Endothelial cell of umbilical vein (primary cell): ENCODE results near the gene SIX5.

Source experiments
- CTCF ChIP-seq, 2 donors: IDR thresholded peaks; 1 replicate in 1 of 2; 2 replicates in 1 of 2; pipeline ENCODE4 v1.5.1; 2011; ENCODE audit warnings: low read length in 2 of 2, mild to moderate bottlenecking in 2 of 2, moderate library complexity in 2 of 2, control low read depth in 1 of 2, inconsistent platforms in 1 of 2, low read depth in 1 of 2; ENCODE audit not compliant: insufficient read depth in 1 of 2; ENCODE audit errors: extremely low read depth in 1 of 2
- EZH2 ChIP-seq: IDR thresholded peaks from 2 replicates; pipeline ENCODE4 v1.6.1; 2012; ENCODE audit warnings: borderline replicate concordance, low read depth, mild to moderate bottlenecking, moderate library complexity, low read length, inconsistent platforms; ENCODE audit not compliant: severe bottlenecking
- FOS ChIP-seq: IDR thresholded peaks from 2 replicates; pipeline ENCODE4 v1.6.1; 2011; ENCODE audit warnings: mild to moderate bottlenecking, low read length, moderate library complexity, borderline replicate concordance; ENCODE audit not compliant: insufficient read depth
- JUN ChIP-seq: IDR thresholded peaks from 2 replicates; pipeline ENCODE4 v1.6.1; 2011; ENCODE audit warnings: borderline replicate concordance, low read depth; ENCODE audit not compliant: insufficient read length, insufficient read depth
- POLR2A ChIP-seq: IDR thresholded peaks from 2 replicates; pipeline ENCODE4 v1.6.1; 2012; ENCODE audit warnings: low read depth, mild to moderate bottlenecking, control low read depth, low read length
- POLR2AphosphoS5 ChIP-seq: IDR thresholded peaks from 2 replicates; pipeline ENCODE4 v1.6.1; 2012; ENCODE audit warnings: low read depth, mild to moderate bottlenecking, control low read depth, low read length, moderate library complexity; ENCODE audit not compliant: insufficient read depth

DNA sequence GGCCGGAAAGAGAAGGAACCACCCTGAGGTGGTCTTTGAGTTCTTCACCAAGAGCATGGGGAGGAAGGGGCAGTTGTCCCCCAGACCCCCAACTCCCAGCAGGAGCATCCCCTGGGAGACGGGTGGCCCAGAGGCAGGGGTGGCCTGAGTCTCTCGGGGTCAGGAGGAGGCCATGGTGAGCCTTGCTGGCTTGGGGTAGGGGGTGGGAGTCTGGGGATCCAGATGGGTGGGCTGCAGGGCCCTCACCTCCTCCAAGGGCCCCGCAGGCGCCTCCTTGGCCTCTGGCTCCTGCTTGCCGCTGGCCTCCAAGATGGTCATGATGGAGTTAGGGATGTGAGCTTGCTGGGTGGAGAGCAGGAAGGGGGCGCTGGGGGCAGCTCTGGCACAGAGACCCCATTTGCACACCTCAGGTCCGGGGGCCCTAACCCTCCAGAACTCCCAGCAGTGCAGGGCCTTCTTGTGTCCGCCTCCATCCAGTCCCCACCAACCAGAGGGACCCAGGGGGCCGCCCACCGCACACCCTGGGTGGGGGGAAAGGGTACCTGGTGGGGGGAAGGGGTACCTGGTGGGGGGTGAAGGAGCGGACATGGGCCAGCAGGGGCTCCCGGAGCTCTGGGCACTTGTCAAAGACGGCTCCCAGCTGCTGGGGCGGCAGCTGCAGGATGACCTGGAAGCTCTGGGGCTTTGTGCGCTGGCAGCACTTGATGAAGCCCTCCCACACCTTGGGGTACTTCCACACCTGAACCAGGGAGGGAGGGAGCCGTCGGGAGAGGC lies 47.4 kb upstream of the SIX5 start:
- no peak for TF ChIP-seq CTCF (IDR thresholded peaks at IDR 0.05; ENCODE audit: extremely low read depth in 1 of 2, insufficient read depth in 1 of 2, low read depth in 1 of 2, low read length in 2 of 2)
- TF ChIP-seq POLR2A = no peak
- TF ChIP-seq EZH2 = no peak
- no peak for TF ChIP-seq FOS
- TF ChIP-seq POLR2AphosphoS5 = no peak
- no peak for TF ChIP-seq JUN
